ENCODE data around the gene FER1L5.

FER1L5 gene

DNA sequence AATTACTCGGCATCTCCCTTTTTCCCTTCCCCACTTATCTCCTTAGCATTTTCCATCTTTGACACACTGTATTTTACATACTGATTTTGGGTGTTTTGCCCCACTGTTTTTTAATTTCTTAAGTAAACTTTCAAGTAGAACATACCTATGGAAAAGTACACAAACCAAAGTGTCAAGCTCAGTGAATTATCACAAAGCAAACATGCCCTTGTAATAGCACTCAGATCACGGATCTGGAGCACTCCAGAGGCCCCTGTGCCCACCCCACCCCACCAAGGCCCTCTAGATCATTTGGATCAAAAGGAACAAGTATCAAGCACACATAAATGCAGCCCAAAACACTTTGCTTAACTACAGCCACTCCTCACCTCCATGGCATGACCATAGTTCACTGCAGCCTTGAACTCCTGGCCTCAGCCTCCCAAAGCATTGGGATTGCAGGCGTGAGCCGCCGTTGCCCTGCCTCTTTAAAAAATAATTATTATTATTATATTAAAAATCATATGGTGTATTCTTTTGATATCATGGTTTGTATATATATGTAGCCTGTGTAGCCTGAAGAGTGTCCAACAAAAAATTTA, 38.1 kb downstream of the FER1L5 start:
- H3K4me3 ChIP-seq (ENCODE audit: low read length) = no peak overlapping the region
- TF ChIP-seq, protein P1, sequence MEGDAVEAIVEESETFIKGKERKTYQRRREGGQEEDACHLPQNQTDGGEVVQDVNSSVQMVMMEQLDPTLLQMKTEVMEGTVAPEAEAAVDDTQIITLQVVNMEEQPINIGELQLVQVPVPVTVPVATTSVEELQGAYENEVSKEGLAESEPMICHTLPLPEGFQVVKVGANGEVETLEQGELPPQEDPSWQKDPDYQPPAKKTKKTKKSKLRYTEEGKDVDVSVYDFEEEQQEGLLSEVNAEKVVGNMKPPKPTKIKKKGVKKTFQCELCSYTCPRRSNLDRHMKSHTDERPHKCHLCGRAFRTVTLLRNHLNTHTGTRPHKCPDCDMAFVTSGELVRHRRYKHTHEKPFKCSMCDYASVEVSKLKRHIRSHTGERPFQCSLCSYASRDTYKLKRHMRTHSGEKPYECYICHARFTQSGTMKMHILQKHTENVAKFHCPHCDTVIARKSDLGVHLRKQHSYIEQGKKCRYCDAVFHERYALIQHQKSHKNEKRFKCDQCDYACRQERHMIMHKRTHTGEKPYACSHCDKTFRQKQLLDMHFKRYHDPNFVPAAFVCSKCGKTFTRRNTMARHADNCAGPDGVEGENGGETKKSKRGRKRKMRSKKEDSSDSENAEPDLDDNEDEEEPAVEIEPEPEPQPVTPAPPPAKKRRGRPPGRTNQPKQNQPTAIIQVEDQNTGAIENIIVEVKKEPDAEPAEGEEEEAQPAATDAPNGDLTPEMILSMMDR (conservative IDR thresholded peaks at IDR 0.05; ENCODE audit: low read depth, low read length) = no peak
- DNase-seq (ENCODE audit: low read depth) = no peak

DNA sequence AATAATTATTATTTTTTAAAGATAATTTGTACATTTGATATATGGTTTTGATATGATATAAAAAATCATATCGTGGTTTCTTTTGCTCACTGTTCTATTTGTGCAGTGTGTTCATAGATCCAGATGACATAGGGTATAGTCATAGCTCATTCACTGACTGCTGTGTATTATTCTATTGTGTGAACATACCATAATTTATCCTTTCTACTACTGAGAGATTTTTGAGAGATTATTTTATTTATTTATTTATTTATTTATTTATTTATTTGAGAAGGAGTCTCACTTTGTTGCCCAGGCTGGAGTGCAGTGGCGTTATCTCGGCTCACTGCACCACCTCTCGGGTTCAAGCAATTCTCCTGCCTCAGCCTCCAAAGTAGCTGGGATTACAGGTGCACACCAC, 39.0 kb downstream of the FER1L5 start:
- H3K4me3 ChIP-seq (ENCODE audit: low read length) = no peak overlapping the region
- TF ChIP-seq, protein P1 (conservative IDR thresholded peaks at IDR 0.05; ENCODE audit: low read depth, low read length) = no peak
- DNase-seq (ENCODE audit: low read depth) = no peak

DNA sequence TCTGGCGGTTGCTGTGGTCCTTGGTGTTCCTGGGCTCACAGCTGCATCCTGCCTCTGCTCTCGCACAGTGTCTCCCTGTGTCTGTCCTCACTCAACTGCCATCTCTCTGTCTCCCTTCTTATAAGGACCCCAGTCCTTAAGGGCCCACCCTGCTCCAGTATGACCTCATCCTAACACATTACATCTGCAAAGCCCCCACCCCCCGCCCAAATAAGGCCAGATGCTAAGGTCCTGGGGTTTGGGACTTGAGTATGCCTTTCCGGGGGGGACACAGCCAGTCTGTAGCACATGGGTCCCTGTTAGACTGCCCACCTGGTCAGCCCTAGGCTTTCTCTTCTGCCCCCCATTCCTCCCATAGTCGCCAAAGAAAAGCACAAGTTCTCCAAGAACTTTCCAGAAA, 40.7 kb downstream of the FER1L5 start:
- DNase-seq (ENCODE audit: low read depth) = no peak
- no peak overlapping the region for H3K4me3 ChIP-seq (ENCODE audit: low read length)
- TF ChIP-seq, protein P1 (conservative IDR thresholded peaks at IDR 0.05; ENCODE audit: low read depth, low read length) = no peak

DNA sequence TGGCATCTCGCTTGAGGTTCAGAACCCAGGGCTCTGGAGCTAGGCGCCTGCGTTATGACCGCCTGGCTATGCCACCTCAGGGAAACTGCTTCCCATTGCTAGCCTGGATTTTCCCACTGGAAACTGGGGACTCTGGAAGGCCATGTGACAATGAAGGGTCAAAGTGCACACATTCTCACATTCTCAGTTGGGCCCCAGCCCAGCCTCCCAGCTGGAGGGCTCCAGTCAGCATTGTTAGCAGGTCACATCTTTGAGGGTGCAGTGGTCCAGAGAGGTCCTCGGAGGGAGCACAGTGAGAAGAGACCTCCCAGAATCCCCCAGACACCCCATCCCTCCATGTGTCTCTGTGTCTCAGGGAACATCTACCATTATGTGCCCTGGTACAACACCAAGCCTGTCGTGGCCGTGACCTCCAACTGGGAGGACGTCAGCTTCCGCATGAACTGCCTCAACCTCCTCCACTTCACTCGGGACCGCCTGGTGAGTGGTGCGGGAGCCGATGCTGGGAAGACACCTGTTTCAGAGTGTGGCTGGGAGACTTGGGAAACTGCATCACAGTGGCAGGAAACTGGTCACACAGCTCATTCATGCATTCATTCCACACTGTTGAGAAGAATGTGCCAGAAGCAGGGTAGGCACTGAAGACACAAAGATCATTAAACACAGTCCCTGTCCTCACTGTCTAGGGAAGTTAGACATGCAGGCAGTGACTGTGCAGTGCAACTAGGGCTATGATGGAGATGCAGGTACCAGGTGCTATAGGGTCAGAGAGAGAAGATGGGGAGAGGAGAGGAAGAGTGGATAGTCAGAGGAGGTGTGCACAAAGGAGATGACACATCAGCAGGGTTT, 41.6 kb downstream of the FER1L5 start:
- no peak for DNase-seq (ENCODE audit: low read depth)
- no peak overlapping the region for H3K4me3 ChIP-seq (ENCODE audit: low read length)
- TF ChIP-seq, protein P1 (conservative IDR thresholded peaks at IDR 0.05; ENCODE audit: low read depth, low read length) = no peak

DNA sequence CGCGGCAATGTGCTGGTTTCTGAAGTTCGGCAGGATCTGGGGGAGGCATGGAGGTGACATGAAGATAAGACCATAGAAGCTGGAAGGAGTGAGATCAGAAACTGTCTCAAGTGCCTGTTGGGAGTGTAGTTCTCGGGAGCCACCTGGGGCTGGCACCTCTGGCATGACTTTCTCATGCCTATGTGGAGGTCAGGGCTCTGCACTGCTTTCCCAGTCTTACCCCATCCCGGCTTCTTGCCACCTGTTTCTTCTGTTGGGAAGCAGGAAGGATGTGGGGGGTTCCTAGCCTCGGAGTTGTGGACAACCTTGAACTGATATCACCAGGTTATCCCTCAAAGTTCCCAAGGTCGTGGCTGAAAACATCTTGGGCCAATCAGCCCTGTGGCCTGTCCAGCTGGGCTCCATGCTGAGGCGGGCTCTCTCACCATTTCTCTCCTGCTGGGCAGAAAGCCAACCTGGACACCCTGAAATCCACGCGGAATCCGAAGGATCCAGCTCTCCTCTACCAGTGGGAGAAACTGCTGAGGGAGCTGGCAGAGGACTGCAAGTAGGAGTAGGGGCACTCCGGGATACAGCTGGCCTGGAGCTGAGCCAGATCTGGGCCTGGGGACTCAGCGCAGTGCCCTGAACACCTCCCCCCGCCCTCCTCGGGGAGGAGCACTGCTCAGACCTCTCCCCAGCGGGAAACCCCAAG, 42.5 kb downstream of the FER1L5 start:
- TF ChIP-seq, protein P1 (conservative IDR thresholded peaks at IDR 0.05; ENCODE audit: low read depth, low read length) = no peak
- H3K4me3 ChIP-seq (ENCODE audit: low read length) = no peak overlapping the region
- DNase-seq (ENCODE audit: low read depth) = no peak

DNA sequence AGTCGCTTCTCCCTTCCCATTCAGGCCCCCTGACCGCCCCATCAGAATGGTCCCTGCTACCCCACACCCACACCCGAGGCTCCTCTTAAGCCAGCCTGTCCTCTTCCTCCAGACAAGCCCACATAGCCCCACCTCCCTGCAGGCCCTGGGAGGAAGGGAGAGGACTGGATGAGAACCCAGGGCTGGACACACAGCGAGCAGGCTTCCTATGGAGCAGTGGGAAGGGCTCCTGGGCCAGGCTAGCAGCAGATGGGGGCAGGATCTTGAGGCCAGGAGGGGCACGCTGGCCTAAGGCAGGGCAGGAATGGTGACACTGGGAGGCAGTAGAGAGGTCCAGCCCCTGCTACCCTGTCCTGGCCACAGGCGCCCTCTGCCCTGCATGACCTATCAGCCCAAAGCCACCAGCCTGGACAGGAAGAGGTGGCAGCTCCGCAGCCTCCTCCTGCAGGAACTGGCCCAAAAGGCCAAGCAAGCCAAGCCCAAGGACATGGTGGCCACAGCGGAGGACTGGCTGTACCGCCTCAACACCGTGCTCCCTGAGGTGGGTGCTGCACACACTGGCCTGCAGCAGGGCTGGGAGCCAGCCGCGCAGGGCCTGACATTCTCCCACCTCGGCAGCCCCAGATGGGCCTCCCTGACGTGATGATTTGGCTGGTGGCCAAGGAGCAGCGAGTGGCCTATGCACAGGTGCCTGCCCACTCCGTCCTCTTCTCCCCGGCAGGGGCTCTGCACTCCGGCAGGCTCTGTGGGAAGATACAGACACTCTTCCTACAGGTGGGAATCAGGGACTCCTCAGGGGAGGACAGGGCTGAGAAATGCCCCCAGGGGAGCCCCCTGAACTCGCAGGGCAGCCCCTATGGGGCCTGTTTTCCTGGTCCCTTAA, 43.3 kb downstream of the FER1L5 start:
- DNase-seq (ENCODE audit: low read depth) = no peak
- H3K4me3 ChIP-seq (ENCODE audit: low read length) = no peak overlapping the region

More for the DNA sequence above, 43.3 kb downstream of the FER1L5 start:
- TF ChIP-seq, protein P1 (conservative IDR thresholded peaks at IDR 0.05; ENCODE audit: low read depth, low read length) = no peak

All from retinal pigment epithelial cell (primary cell).